Measurements from ENCODE around the gene MAPK4.

The MAPK4 gene

GRCh38 chr18:50734886-50735285 lies 175.0 kb downstream of the MAPK4 start:
- Histone ChIP-seq H3K27ac (no peak overlapping the region), H3K4me3 (ENCODE audit: low read depth, low read length) (no peak overlapping the region), H3K9me3 (ENCODE audit: severe bottlenecking) (no peaks in the 10 kb centered on the region), H3K36me3 (peaks cover 8% of the 10 kb centered on the region), H3K27me3 (ENCODE audit: insufficient read depth, low read depth, severe bottlenecking) (no peaks in the 10 kb centered on the region)
- TF ChIP-seq CTCF (IDR thresholded peaks at IDR 0.05; ENCODE audit: low read depth, low read length) = no peak
- no peak for DNase-seq

GRCh38 chr18:50737127-50737526 lies 177.2 kb downstream of the MAPK4 start:
- DNase-seq = no peak
- Histone ChIP-seq H3K4me3 (ENCODE audit: low read depth, low read length) (no peak overlapping the region), H3K27me3 (ENCODE audit: insufficient read depth, low read depth, severe bottlenecking) (no peaks in the 10 kb centered on the region), H3K27ac (no peak overlapping the region), H3K36me3 (no peaks in the 10 kb centered on the region), H3K9me3 (ENCODE audit: severe bottlenecking) (no peaks in the 10 kb centered on the region)
- TF ChIP-seq CTCF (IDR thresholded peaks at IDR 0.05; ENCODE audit: low read depth, low read length) = no peak

GRCh38 chr18:50738098-50738757 lies 178.3 kb downstream of the MAPK4 start:
- Histone ChIP-seq H3K36me3 (no peaks in the 10 kb centered on the region), H3K9me3 (ENCODE audit: severe bottlenecking) (peaks cover 2% of the 10 kb centered on the region), H3K4me3 (ENCODE audit: low read depth, low read length) (no peak overlapping the region), H3K27ac (no peak overlapping the region), H3K27me3 (ENCODE audit: insufficient read depth, low read depth, severe bottlenecking) (no peaks in the 10 kb centered on the region)
- no peak for TF ChIP-seq CTCF (IDR thresholded peaks at IDR 0.05; ENCODE audit: low read depth, low read length)
- DNase-seq = no peak

GRCh38 chr18:50742952-50743351 lies 183.1 kb downstream of the MAPK4 start:
- DNase-seq = no peak
- no peak for TF ChIP-seq CTCF (IDR thresholded peaks at IDR 0.05; ENCODE audit: low read depth, low read length)
- no peak overlapping the region for H3K27ac ChIP-seq
- H3K4me3 ChIP-seq (ENCODE audit: low read depth, low read length) = no peak overlapping the region
- no peaks in the 10 kb centered on the region for H3K36me3 ChIP-seq
- H3K9me3 ChIP-seq (ENCODE audit: severe bottlenecking) = peaks cover 2% of the 10 kb centered on the region
- H3K27me3 ChIP-seq (ENCODE audit: insufficient read depth, low read depth, severe bottlenecking) = no peaks in the 10 kb centered on the region

- no peak for TF ChIP-seq CTCF (IDR thresholded peaks at IDR 0.05; ENCODE audit: low read depth, low read length)
Observed at GRCh38 chr18:50744253-50744652, 184.4 kb downstream of the MAPK4 start.

GRCh38 chr18:50745945-50746344 lies 186.1 kb downstream of the MAPK4 start:
- TF ChIP-seq CTCF (IDR thresholded peaks at IDR 0.05; ENCODE audit: low read depth, low read length) = no peak
- DNase-seq = peak; percentile 63
- Histone ChIP-seq H3K9me3 (ENCODE audit: severe bottlenecking) (peaks cover 2% of the 10 kb centered on the region), H3K36me3 (no peaks in the 10 kb centered on the region), H3K27ac (peak overlapping the region; percentile 90), H3K27me3 (ENCODE audit: insufficient read depth, low read depth, severe bottlenecking) (no peaks in the 10 kb centered on the region), H3K4me3 (ENCODE audit: low read depth, low read length) (no peak overlapping the region)

More at GRCh38 chr18:50744253-50744652, 184.4 kb downstream of the MAPK4 start:
- DNase-seq = no peak
- Histone ChIP-seq H3K4me3 (ENCODE audit: low read depth, low read length) (no peak overlapping the region), H3K27me3 (ENCODE audit: insufficient read depth, low read depth, severe bottlenecking) (no peaks in the 10 kb centered on the region), H3K36me3 (no peaks in the 10 kb centered on the region), H3K27ac (no peak overlapping the region), H3K9me3 (ENCODE audit: severe bottlenecking) (peaks cover 2% of the 10 kb centered on the region)
